ENCODE results near the gene SLC9C1.

The SLC9C1 gene

DNA sequence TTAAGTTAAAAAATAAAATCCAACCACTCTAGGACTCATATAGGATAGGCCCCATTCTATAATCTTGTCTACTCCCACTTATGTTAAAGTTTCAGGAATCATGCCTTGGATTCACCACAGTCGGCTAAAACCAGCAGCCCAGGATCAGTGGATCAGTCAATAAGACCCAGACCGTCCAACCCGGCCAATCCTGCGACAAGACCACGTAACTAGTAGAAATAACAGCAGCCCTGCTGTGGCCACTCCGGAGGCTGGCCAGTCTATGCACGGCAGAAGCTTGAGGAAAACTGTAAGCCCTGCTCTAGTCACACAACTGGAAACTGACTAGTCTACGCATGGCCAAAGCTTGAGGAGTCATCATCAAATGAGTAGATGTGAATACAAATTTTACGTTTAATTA is 12.8 kb upstream of the SLC9C1 start:
- no peak for DNase-seq

DNA sequence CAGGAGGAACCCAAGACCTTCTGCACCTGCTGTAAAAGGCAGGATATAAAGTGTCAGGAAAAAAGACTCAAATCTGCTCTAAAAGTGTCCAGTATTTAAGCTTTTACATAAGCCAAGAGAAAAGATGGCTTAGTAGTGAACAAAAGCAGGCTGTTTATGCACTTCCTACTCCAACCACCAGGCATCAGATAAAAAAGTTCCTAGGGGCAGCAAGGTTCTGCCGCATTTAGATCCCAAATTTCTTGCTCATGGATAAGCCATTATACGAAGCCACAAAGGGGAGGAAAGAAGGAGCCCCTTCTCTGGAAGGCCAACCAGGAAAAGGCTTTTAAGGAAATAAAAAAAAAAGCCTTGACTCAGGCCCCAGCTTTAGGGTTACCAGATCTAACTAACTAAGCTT is 10.6 kb upstream of the SLC9C1 start:
- DNase-seq = no peak

DNA sequence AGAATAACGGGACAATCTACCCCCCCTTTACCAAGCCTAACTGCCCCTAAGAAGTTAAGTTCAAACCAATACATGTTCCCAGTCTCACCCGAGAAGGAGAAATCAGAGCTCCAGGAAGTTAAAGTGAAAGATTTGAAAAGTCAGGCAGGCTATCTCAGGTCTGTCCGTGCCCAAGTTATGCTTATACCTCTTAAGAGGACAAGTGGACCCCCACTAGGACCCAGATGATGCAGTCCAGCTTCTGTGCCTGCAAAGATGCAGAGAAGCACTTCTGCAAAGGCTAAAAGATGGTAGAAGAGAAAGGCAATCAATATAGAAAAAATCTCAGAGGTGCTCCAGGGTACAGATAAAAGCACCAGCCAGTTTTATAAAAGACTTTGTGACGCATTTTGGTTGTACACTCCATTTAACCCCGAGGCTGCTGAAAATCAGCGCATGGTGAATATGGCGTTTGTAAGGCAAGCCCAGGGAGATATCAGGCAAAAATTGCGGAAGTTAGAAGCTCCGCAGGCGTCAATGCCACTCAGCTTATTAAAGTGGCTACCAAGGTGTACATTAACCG is 9.8 kb upstream of the SLC9C1 start:
- peak; percentile 33 for DNase-seq

DNA sequence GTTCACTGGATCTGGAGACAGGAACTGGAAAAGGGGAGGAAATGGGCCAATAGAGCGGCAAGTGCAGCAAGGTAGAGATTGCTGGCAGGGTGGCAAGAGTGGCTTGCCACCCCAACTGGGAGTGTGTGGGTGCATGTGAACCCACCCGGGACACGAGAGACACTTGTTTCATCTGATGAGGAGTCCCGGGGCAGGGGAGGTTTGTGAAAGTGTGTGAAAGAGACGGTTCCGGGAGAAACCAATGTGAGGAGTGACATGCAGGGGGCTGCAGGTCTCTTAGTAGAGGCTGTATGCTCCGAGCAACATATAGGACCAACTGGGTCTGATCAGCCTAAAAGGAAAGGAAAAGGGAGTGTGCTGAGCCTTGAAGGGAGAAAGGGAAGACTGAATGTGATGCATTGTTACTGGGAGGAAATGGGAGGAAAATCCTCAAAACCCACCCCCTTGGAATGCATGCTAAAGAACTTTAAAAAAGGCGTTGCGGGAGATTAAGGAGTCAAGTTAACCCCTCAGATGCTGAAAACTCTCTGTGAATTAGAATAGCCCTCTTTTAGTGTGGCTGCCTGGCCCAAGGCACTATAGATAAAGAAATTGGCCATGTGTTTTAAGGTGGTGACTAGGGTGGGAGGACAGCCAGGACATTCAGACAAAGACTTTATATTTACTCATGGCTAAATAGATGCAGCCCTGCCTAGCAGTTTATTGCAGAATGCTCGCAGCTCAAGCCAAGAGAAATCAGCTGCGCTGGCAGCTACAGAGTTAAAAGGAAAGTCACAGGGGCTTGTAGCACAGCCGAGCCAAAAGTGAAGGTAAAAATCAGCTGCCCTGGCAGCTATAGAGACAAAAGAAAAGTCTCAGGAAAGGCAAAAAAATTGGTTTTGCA is 9.1 kb upstream of the SLC9C1 start:
- DNase-seq = peak; percentile 15

DNA sequence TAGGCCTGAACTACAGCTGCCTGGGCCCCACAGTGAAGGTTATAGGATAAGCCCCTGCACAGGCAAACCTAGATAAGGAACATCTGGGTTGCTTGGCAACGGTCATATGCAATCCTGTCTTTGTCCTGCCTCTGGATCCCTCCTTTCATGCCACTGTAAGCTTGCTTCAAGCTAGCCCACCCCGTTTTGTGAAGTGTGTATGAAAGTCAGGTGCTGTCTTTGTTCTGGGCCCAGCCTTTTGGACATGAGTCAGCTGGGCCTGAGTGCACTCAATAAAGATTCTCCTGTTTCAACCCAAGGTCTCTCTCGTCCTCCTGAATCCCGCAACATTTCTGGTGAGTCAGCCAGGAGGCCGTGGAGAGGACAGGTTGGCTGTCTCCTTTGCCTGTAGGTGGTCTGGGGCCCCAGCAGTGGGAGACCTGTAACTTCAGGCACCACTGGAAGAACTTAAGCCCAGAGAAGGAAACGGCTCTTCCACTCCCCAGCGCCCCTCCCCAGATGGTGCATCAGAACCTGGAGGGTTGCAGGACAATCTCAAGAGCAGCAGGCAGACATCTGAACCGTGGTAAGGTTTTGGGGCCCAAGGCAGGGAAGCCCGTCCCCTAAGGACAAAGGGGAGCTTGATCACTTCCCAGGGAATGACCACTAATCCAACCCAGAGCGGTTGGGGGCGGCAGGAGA is 8.3 kb upstream of the SLC9C1 start:
- no peak for DNase-seq

DNA sequence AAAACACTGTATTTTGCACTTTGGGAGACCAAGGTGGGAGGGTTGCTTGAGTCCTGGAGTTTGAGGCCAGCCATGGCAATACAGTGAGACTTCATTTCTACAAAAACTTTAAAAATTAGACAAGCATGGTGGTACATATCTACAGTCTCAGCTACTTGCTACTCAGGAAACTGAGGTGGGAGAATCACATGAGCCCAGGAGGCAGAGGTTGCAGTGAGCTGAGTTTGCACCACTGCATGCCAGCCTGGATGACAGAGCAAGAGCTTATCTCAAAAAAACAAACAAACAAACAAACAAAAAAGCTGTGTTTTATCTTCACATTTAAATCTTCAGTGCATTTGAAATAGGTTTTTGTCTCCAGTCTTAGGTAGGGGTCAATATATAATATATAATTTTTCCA is 4.8 kb upstream of the SLC9C1 start:
- DNase-seq = no peak

DNA sequence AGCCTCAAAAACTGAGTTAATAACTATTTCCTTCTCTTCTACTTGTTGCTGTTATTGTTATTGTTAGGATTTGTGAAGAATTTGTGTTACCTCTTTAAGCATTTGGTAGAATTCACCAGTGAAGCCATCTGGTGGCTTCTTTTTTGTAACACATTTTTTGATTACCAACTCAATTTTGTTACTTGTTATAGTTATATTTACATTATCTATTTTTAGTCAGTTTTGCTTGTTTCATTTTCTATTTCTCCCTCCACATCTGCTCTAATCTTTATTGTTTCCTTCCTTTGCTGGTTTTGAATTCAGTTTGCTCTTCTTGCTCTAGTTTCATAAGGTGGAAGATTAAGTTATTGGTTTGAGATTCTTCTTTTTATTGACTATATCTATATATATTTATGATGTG is 3.7 kb upstream of the SLC9C1 start:
- DNase-seq = no peak

DNA sequence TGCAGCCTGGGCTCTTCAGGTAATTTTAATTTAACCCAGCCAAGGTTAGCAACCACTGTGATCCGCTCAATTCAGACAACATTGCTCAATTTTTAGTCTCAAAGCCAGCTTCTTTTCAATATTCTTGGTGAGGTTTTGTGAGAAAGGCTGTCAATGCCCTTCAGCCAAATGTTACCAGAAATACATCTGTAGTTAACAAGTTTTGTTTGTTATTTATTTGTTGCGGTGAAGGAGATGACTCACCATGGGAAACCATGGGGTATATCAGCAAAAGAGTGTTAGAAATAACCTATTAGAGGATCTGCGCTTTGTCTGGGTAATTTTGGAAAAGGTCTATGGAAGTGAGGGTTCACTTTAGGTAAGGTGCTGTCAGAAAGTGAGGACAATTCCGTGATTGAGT is 5.0 kb downstream of the SLC9C1 start:
- DNase-seq = no peak

DNA sequence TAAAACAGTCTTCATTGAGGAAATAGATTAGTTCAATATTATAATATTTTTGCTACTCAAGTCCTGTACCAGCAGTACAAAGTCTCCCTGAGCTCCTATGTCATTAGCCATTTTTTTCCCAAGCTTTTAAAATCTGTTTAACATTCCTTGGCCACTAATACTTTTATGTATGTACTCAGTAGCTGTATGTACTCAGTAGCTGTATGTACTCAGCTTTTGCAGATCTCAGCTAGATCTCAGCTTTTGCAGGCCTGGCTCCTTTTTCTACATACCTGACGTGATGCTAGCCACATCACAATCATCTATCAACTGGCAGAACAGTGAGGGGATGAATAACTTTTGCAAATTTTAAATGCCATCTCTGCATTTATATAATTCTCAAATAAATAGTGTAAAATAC is 13.8 kb downstream of the SLC9C1 start:
- DNase-seq = no peak

DNA sequence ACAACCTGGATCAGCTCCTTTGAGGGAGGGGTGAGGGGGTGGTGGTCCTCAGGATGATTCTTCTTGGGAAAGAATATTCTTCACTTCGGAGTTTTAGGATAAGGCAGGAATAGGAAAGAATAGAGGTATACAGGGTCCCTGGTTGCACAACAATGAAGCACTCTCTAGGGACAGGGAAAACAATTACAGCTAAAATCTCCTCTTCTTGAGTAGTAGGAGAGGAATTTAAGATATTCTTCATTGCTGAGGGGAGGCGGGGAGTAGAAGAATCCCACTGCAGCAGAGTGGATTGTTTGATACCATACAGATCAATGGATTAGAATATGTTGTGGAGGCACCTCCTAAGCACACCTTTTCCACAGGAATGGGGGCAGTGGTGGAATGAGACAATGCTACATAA is 20.5 kb downstream of the SLC9C1 start:
- DNase-seq = no peak

DNA sequence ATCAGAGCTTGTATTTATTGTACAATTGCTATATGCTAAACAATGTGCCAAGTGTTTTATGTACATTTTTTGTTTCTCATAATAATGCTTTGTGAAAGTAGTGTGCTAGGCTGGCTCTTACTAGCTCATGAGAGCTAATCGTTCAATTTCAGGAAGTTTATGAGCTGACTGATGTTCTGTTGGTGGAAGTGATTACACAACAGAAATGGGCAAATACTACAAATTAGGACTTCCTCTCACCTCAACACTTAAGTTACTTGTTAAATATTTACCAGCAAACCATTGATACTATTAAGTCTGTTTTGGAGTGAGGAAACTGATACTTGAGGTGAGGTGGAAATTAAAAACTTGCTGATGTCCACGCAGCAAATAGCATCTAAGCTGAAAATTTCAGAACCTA is 32.3 kb downstream of the SLC9C1 start:
- no peak for DNase-seq

DNA sequence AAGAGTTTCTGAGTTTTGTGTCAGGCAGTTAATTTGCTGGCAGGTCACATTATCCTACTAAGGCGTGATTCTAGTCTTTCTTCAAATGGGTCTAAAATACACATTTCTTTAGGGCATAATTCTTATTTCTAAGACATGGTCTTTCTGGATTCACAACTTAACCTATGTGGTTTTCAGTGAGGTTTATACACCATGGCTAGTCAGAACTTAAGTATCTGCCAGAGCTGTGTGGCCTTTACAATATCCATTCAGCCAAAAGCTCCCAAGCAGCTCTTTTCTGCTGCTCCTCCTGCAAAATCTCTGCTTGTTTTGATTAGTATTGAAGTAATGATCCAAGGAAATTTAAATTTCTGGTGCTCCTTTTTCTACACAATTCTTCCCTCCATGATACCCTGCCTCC is 33.5 kb downstream of the SLC9C1 start:
- no peak for DNase-seq

DNA sequence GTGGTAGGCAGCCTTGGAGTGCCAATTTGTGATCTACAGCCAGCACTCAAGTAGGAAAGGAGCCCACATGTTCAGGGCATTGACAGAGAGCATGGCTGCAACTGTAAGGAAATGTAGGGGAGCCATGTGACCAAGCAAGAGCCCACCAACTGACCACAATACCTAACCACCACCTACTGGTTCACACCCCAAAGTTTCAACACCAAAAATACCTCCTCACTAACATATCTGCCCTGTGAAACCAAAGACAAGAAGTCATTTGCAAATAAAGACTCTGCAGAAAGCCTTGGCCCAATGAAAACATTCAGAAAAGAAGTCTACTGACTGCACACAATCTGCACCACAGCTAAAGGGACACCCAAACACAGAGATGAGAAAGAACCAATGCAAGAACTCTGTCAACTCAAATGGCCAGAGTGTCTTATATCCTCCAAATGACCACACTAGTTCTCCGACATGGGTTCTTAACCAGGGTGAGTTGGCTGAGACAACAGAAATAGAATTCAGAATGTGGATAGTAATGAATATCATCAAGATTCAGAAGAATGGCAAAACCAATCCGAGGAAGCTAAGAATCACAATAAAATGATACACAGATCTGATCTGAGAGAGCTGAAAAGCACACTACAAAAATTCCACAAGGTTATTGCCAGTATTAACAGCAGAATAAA is 40.6 kb downstream of the SLC9C1 start:
- DNase-seq = no peak

DNA sequence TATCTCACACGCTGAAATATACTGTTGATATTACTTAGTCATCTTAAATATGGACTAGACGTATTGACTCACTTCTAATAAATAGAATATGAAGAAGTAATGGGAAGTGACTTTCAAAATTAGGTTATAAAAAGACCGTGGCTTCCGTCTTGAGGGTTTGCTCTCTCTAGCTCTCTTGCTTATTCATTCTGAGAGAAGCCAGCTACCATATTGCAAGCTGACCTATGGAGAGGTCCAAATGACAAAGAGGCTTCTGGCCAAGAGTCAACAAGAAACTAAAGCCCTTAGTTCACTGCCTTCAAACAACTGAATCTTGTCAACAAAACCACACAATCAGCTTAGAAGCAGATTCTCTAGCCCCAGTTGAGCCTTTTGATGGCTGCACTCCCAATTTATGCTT is 46.1 kb downstream of the SLC9C1 start:
- no peak for DNase-seq

DNA sequence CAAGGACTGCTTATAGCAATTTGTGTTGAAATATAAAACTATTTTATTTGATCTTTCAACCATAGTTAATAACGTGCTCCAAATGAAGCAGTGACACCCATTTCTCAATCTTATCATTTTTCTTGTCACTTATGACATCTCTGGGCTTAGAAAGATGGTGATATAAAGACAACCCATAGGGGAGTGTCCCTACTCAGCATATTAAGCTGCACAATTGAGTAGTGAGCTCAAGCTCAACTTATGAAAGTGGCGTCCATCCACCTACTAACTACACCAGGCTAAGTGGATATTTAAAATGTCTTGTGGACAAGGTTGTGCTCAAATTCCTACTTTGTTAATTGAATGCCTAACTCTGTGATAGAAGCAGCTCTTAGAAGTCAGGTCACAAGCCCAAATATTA is 46.7 kb downstream of the SLC9C1 start:
- DNase-seq = no peak

DNA sequence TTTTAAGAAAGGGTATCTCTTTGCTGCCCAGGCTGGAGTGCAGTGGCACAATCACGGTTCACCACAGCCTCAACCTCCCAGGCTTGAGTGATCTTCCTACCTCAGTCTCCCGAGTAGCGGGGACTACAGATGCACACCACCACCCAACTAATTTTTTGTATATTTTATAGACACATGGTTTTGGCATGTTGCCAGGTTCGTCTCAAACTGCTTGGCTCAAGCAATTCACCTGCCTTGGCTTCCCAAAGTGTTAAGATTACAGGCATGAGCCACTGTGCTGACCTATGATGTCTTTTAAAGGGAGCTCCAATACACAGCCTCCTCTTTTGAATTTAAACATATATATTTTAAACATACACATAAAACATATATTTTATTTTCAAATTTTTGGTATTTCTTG is 60.9 kb downstream of the SLC9C1 start:
- DNase-seq = no peak

DNA sequence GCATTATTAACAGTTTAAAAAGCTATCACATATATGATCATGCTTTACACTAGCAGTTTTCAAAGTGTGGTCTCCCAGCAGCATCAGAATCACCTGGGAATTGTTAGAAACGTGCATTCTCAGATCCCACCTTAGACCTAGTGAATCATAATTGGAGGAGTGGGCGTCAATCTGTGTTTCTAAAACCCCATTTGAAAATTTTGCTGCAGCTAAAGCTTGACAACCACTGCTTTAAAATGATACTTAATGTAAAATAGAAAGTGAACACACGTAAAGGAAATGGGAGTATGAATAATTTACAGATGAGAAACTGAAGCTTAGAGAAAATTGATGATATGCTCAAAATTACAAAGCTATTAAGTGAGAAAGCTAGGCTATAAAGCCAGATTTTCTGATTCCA is 62.3 kb downstream of the SLC9C1 start:
- no peak for DNase-seq

DNA sequence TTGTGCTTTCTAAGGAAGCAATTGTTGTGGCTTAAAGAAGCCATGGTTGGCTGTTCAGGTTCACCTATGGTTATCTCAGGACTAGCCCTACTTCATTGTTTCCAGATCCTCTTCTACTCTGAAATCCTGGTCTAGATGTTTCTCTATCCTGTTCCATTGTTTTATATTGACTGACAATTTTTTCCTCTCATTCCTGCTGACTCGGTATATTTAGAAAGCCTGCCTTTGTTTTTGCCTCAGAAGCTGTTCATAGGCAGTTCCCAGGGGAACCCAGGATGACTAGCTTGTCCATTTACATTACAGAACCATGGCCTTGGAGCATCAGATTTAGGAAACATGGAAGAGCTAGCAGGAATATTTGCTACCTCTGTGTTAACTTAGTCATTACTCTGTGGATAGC is 64.0 kb downstream of the SLC9C1 start:
- no peak for DNase-seq

DNA sequence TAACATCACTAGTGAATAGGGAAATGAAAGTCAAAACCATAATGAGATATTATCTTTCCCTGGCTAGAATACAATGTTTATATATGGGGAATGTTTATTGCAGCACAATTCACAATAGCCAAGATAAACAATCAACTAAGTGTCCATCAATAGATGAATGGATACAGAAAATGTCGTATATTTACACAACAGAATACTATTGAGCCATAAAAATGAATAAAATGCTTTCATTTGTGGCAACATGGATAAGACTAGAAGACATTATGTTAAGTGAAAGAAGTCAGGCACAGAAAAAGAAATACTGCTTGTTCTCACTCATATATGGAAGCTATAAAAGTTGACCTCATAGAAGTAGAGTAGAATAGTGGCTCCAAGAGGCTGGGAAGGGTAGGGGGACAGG is 65.2 kb downstream of the SLC9C1 start:
- no peak for DNase-seq

DNA sequence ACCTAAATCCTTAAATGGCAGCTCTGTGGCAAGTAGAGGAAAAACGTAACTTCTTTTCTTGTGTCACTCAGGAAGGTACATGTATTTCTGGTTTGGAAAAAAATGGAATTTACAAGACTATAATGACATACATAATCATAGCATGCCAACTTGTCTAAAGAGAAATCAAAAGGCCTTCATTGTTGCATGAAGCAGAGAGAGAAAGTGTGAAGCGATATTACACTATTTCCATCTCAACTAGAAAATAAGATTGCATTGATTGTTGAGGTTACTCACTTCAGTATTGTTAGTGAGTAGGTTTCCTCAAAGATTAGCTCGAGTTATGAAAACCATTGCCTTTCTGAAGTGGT is 93.7 kb downstream of the SLC9C1 start:
- no peak for DNase-seq

DNA sequence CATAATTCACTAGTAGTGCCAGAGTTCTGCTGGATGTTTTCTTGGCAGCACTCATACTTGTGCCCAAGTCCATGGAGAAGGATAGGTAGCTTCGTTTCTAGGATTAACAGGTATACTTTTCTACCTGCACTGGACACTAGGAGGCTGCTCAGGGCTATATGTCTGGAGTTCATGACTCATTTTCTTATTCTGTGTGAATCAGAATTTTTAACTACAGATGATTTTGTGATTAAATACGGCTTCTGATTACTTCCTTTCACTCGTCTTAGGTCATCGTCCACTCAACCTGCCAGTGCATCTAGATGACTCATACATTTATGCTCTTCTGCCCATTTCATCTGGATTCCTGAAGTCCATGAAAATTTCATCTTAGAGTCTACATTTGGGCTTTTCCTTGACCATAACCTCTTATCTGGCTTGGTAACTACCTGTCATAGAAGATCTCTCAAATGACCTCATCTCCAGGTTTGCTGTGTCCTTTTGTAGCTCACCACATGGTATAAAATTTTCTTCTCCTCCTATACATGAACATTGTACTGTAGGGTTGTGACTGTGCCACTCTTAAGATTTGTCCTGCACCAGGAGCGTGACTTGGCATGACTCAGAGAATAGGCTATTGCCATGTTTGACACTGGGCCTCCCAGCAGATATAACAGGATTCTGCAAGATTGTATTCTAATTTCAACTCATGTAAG is 94.2 kb downstream of the SLC9C1 start:
- DNase-seq = no peak

DNA sequence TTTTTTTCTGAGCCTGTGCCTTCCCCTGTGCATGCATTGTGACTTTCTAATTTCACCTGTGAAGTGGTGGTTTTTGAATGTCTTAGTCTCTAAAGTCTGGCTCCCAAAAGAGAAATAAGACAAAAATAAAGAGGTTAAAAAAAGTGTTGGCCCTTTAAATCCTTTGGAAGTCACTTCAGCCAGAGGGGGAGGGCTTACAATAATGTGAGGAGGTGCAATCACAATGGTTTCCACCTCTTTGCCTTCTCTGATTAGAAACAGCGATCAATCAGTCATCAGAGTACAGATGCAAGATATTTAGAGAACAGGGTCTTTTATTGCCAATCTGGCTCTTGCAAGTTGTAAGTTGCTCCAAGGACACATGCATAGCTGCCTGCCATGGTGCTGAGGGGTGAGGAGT is 96.9 kb downstream of the SLC9C1 start:
- DNase-seq = no peak

DNA sequence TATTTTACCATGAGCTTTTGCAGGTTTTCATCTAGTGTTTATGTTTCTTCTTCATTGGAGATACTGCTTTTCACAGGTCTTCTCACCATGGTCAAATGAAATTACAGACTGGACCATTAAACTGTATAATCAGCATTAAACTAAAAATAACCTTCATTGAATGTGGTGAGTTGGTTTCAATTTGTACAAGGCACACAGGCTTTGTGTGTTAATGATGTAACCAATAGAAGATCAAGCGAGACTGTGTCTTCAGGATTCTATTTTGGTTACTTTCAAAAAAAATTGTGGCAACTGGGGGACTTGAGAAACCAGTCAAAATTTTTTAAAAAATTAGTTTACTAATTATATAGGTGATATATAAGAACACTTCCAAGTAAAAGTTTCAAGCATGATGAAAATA is 106.7 kb downstream of the SLC9C1 start:
- DNase-seq = no peak

All from fibroblast of skin of abdomen (primary cell).